AG04450 (cell line): ENCODE data around the gene TARDBP. TPM values are rescaled to one million over a fixed set of nuclear protein-coding genes. Genes with fewer than 3 reads are reported as not detected.

Experiments
- CTCF ChIA-PET: fragments of 300-600, 350-600 bp; formaldehyde crosslinking; extraction: SDS; loops from one replicate; lab custom pipeline; 2022; ENCODE audit warnings: antibody characterized with exemption, inconsistent platforms; lab: Charles Lee
- POLR2A ChIA-PET: fragments of 350-600 bp; formaldehyde crosslinking; extraction: SDS; loops from one replicate; lab custom pipeline; 2021; ENCODE audit warnings: antibody characterized with exemption, inconsistent platforms; lab: Yijun Ruan, JAX
- DNase-seq: peaks from one replicate; pipeline ENCODE4 v3.0.0-alpha.2; 2011; ENCODE audit warnings: low read depth, low spot score
- H3K27ac ChIP-seq: one replicate; pipeline ENCODE4 v1.5.1; 2012; ENCODE audit warnings: low read depth, low read length, control low read depth
- H3K27me3 ChIP-seq: one replicate; pipeline ENCODE4 v1.6.0; 2012; ENCODE audit warnings: low read length; ENCODE audit not compliant: control insufficient read depth, insufficient read depth
- H3K4me3 ChIP-seq: 2 replicates; pipeline ENCODE4 v1.5.1; 2011; ENCODE audit warnings: mild to moderate bottlenecking, low read depth, low read length, control low read depth
- H3K9me3 ChIP-seq: 2 replicates; pipeline ENCODE4 v1.5.1; 2012; ENCODE audit warnings: low read length; ENCODE audit not compliant: control insufficient read depth, insufficient read depth
- polyA plus RNA-seq: library from polyadenylated mRNA; depleted of rRNA; stranded (reverse); fragments of >200 nt; gene quantifications from 2 replicates; pipeline ENCODE4 v1.2.3, GENCODE V29; 2011
- TF ChIP-seq, protein P1 (sequence below): IDR thresholded peaks from 2 replicates; pipeline ENCODE4 v1.5.1; 2011; ENCODE audit warnings: low read depth, low read length, control low read depth, inconsistent platforms

Gene TARDBP
- polyA plus RNA-seq, 1 experiment = 218 TPM

DNA sequence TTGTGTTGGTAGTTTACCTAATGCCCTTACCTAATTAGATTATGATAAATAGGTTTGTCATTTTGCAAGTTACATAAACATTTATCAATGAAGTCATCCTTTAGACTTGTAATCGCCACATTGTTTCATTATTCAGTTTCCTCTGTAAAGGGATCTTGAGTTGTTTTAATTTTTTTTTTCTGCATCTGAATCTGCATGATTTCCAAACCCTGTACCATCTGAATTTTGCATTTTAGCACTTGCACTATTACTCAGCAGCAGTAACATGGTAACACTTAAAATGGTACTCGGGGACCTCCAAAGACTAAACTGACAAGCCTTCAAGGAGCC, 12.4 kb downstream of the TARDBP start:
- Histone ChIP-seq H3K4me3 (no peak overlapping the region), H3K9me3 (no peaks in the 10 kb centered on the region), H3K27me3 (no peaks in the 10 kb centered on the region), H3K27ac (no peak overlapping the region)
- CTCF ChIA-PET = interaction anchor here (2.7 kb wide), 1 partner anchor 13 kb away, joined by 21 read pairs; no protein-coding TSS in a partner anchor
- POLR2A ChIA-PET = no interaction called here
- TF ChIP-seq, protein P1, sequence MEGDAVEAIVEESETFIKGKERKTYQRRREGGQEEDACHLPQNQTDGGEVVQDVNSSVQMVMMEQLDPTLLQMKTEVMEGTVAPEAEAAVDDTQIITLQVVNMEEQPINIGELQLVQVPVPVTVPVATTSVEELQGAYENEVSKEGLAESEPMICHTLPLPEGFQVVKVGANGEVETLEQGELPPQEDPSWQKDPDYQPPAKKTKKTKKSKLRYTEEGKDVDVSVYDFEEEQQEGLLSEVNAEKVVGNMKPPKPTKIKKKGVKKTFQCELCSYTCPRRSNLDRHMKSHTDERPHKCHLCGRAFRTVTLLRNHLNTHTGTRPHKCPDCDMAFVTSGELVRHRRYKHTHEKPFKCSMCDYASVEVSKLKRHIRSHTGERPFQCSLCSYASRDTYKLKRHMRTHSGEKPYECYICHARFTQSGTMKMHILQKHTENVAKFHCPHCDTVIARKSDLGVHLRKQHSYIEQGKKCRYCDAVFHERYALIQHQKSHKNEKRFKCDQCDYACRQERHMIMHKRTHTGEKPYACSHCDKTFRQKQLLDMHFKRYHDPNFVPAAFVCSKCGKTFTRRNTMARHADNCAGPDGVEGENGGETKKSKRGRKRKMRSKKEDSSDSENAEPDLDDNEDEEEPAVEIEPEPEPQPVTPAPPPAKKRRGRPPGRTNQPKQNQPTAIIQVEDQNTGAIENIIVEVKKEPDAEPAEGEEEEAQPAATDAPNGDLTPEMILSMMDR = no peak
- no peak for DNase-seq

DNA sequence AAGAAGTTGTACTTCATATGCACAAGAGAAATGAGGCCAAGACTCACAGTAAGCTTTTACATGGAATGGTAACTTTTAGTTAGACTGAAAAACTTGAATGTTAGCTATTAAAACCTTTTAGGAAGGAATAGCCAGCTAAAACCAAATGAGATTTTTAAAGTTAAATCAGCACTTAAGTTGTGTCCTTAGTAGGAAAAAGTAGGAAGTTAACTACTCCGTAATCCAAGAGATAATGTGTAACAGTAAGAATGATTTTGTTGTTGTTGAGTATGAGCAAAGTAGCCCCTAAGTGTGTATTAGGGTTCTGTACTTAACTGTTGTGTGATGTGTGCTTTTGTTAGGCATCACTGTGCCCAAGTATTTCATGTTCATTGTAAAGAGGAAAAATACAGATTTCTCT, 13.2 kb downstream of the TARDBP start:
- CTCF ChIA-PET = interaction anchor here (2.7 kb wide), 1 partner anchor 12 kb away, joined by 21 read pairs; no protein-coding TSS in a partner anchor
- TF ChIP-seq, protein P1 = no peak

DNA sequence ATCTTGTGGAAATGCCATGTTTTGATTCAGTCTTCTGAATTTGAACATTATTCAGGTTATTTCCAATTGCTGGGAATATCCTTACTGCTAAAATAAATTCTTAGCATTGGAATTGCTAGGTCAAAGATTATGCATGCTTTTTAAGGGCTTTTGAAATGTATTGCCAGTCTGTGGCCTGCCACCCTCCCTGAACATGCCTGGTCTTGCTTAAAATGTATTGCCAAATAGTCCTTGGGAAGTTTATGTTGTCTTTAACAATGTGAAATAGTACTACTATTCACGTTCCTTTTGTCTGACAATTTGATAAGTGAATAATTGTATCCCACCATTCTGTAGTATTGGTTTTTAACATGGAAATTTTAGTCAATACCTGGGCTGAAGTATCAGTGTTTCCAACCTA, 13.6 kb downstream of the TARDBP start:
- TF ChIP-seq, protein P1 = no peak
- no peak overlapping the region for H3K4me3 ChIP-seq
- H3K27me3 ChIP-seq = no peaks in the 10 kb centered on the region
- ChIA-PET POLR2A (no interaction called here), CTCF (interaction anchor here (2.7 kb wide), 1 partner anchor 12 kb away, joined by 21 read pairs; no protein-coding TSS in a partner anchor)
- DNase-seq = no peak
- H3K27ac ChIP-seq = no peak overlapping the region
- H3K9me3 ChIP-seq = no peaks in the 10 kb centered on the region; the same call in 1 of the 2 replicates

More for the DNA sequence above, 13.2 kb downstream of the TARDBP start:
- POLR2A ChIA-PET = no interaction called here
- no peak for DNase-seq
- Histone ChIP-seq H3K27me3 (no peaks in the 10 kb centered on the region), H3K4me3 (no peak overlapping the region), H3K9me3 (no peaks in the 10 kb centered on the region), H3K27ac (no peak overlapping the region)

DNA sequence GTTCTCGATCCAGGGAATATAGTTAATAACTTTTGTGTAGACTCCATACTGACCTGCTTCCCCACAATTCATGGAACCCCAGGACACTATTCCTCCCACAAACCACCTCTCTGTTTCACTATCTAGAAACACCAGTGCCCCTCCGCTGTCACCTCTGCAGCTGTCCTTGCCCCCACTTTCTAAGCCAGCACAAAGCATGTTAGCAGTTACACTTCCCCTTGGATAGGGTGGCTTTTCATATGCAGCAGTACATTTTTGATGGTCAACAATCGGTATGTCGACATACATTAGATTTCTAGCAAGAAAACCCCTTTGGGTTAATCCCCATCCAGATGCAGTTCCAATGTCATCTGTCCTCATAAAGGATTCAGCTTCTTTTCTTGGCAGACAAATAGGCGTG, 14.4 kb downstream of the TARDBP start:
- POLR2A ChIA-PET = no interaction called here
- no peak overlapping the region for H3K27ac ChIP-seq
- DNase-seq = no peak
- CTCF ChIA-PET = interaction anchor here (1.8 kb wide), 1 partner anchor 11 kb away, joined by 9 read pairs; no protein-coding TSS in a partner anchor
- H3K9me3 ChIP-seq = no peaks in the 10 kb centered on the region; the same call in 1 of the 2 replicates
- no peak overlapping the region for H3K4me3 ChIP-seq
- no peaks in the 10 kb centered on the region for H3K27me3 ChIP-seq
- TF ChIP-seq, protein P1 = no peak

DNA sequence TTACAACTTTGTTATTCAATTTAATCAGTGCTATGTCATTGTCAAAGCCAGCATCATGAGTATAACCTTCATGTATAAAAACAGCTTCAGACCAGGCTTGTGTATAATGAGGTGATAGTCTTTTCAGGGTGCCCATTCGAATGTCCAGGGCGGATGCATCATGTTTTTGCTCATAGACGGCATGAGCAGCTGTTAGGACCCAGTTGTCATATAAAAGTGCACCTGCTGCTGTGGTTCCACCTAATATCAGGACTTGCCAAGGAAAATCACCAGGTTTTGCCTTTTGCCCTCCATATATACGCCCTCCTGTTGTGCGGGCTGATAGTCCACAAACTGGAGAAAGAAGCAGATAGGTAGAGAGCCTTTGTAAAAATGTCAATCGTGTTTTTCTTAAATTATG, 14.9 kb downstream of the TARDBP start:
- DNase-seq = no peak
- Histone ChIP-seq H3K4me3 (no peak overlapping the region), H3K9me3 (no peaks in the 10 kb centered on the region; the same call in 1 of the 2 replicates), H3K27me3 (no peaks in the 10 kb centered on the region), H3K27ac (no peak overlapping the region)
- ChIA-PET CTCF (interaction anchor here (1.8 kb wide), 1 partner anchor 10 kb away, joined by 9 read pairs; no protein-coding TSS in a partner anchor), POLR2A (no interaction called here)
- TF ChIP-seq, protein P1 = no peak
